HG03378 (cell line): ENCODE results near the gene TSPAN5.

Source experiments
- ATAC-seq: cut with Tn5 transposase; IDR thresholded peaks from one replicate; pipeline ENCODE4 v1.9.1; 2021; ENCODE audit warnings: mild to moderate bottlenecking, moderate library complexity; ENCODE audit not compliant: unreplicated experiment

Gene TSPAN5

DNA sequence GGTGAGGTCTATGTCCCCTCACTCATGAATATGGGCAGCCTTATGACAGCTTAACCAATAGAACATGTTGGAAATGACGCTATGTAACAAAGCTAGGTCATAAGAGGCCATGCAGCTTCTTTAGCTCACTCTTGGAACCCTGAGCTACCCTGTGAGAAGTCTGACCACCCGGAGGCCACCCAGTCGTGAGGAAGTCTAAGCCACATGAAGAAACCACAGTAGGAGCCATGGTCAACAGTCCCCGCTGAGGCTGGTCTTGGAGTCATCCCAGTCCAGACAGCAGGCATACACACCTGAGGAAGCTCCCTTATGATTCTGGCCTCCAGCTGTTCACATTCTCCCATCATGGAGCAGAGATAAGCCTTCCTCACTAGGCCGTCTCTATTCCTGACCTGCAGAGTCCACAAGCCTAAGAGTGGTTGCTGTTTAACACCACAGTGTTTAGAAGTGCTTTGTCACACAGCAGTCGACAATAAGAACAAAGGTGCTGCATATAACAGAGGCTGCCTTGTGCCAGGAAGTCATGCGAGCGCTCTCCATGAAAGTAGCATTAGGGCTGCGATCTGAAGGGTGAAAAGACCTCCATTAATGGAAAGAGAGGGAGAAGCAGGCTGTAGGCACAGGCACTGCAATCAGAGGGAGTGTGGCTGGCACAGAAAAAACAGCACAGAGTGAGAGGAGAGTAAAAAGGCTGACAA, 38.2 kb downstream of the TSPAN5 start:
- ATAC-seq, result no peak

DNA sequence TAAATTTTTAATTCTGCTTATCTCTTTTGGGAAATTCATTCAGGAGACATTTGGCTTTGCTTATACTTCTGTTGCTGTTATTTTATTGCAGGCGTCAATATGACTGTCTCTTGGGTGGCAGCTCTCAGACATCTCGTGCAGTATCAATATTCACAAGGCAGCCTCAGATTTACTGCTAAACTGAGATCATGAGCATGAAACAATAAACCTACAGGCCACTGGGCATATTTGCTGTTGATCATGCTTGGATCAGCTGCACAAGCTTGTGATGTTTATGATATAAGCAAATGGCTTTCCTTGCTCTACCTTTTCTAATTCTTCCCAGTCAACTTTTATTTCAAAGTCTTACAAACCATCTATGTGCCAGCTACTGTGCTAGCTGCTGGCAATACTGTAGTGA, 39.2 kb downstream of the TSPAN5 start:
- no peak for ATAC-seq

DNA sequence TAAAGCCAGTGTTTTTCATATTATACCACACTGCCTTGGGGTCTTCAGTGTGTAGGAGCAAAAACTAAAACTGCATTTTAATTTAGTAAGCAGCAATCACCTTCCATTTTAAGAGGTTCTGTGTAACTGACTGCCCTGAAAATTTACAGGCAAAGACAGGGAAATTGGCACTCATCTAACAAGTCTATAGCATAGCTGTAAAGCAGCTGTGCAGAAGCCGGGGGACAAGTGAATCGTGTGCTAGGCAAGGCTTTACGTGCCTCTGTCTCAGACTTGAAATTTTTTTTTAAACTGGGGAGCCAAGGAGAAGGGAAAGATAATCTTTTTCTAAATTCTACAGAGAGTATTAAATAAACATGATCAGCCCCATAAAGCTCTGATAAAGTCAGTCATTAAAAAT, 39.7 kb downstream of the TSPAN5 start:
- ATAC-seq, result no peak

DNA sequence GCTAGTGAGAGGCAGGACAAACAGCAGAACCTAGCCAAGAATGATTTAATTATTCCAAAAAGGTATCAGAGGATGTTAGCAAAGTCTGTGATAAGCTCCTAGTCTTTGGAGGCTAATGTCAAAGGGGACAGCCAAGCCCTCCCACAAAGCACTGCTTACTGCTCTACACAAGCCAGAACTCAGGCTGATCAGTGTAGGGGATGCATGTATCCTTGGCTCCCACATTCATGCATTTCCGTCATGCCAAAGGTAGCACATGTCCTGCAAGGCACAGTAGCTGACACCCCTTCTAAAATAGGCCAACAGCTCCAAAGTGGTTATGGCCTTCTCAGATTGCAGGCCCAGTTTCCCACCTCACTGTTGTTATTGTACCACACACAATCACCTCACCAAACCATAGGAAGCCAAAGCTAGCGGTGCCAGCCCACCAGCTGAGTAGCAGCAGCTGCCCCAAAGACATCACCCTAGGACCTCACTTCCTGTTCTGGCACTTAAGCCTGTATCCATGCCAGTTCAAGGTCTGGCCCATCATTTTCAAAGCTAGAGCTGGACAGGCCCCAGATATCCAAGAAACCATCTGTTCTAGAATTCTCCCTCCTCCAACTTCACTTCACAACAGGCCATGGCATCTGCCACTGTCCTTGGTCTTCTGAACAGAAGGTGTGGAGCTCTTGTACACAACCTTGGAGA, 40.9 kb downstream of the TSPAN5 start:
- no peak for ATAC-seq

DNA sequence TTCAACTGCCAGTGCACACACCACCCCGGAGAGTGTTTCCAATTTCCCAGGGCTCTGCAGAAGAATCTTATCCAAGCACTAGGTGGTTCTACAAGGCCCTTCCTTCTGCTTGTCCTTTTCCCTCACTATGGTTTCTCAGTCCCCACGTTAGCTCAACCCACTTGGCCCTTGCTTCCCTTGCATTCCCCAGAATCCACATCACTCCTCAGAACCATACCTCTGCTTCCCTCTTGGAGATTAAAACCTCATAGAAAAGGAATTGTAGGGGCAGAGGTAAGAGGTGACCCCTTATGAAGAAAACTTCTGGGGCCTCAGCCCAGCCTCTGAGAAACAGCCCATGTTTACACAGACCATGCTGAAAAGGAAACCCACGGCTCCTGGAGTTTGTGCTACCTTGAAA, 42.4 kb downstream of the TSPAN5 start:
- ATAC-seq, result no peak

DNA sequence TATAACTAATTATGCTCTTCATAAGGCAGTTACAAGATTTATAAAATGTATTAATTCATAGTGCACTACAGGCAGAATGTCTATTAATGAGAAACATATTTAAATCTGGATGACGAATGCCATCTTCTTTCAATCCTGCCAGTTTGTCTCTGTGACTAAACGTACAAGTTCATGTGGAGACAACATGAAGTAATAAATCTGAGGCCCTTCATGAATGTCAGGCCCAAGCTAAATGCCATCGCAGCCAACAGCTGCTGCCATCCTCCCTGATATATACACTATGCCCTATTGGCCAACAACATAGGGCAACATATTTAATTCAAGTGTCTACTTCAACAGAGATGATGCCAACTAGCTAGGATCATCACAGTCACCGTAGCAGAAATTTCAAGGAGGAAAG, 43.7 kb downstream of the TSPAN5 start:
- no peak for ATAC-seq

DNA sequence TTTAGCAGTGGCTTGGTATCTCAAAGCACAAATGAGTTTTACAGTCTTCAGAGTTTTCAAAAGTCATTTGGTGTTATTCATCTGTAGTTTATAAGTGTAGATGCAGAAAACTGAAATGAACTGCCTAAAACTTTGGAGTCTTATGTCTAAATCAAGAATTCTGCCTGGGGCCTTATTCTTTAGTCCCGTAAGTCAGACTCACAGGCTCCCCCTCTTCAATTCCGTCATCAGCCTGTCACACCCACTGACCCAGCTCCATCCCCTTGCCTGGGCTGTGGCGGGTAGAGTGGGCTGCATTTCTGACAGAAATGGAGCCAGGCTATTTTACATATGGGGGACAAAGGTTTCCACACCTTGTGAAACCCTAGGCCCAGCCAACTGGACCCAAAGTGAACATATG, 44.3 kb downstream of the TSPAN5 start:
- no peak for ATAC-seq

DNA sequence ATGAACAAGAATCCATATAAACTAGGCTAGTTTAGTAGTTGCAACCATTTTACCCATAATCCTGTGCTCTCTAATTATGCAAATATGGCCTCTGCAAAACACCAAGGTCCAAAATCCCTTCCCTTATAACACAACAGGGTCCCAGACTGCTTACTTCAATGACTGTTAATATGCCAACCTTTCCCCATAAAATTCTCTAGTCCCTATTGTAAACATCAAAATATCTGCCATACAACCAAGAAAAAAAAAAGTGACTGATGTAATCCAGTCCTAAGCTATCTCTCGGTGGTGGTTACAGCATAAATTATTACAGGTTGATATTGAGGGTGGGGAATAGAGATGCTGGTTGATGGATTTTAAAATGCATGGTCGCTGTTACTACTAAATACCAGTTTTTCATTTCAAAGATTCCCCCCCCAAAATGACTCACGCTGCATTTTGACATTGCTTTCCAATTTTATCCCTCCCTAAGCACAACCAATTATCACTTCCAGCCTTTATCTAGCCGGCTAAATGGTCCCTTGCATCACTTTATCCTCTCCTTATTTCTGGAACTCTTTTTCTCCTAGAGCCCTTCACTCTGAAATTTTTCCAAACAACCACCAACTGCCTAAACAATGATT, 44.8 kb downstream of the TSPAN5 start:
- no peak for ATAC-seq

DNA sequence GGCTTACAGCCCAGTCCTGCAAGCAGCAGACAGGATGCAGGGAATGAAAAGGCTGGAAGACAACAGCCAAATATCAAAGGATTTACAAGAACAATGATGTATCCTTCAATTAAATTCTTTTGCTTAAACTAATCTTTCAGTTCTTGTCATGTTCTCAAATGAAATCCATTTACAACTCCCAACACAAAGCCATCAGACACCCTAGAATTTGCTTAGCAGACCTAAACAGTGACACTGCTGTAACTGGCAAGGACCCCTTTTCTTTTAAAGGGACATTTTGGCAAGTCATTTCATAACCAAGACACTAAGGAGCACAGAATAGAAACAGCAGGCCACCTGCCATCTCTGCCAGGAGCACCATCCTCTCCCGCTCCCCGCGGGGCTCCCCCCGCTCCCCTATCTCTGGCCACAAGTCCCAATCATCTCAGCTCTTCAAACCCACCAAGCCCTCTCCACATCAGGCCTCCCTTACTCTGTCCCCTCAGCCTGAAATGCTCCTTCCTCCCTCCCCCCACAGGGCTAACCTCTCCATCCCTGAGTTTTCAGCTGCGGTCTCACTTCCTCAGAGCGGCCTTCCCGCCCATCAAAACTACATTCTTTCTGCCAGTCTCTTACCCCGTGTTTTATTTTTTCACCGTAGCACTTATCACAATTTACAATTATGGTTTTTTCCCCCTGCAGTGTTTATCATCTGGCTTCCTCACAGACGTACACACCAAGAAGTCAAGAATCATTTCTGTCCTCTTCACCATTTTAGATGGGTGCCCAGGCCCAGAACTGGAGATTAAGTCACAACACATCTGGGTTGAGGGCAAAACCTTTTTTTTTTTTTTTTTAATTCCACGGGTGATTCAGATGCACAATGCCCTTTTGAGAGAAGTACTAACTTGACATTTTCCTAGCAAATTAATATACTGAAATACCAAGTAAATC, 45.8 kb downstream of the TSPAN5 start:
- ATAC-seq, result peak; percentile 71

DNA sequence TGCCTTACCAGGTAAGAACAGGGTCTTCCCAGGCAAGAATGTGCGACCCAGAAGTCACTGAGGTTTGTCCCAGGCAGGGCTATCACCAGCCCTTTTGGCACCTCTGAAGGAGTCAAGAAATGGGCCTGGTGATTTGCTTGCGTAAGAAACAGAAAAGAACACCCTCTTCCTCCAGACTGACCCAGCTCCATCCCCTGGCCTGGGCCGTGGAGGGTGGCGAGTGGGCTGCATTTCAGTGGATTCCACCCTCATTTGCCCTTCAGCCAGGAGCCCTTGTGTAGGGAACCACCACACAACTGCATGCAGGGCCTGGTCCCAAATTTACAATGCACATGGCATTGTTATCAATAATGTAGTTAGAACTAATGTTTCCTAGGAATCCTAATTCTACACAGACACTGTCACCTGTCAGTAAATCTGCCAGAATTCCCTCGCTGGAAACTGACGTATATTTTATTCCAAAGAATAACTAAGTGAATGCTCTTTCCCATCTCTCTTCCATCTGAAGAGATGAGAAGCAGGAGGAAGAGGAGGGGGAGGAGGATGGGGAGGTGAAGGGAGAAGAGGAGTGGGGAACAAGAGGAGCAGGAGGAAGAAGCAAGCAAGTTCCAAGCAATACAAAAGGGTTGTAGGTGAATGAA, 46.6 kb downstream of the TSPAN5 start:
- no peak for ATAC-seq

DNA sequence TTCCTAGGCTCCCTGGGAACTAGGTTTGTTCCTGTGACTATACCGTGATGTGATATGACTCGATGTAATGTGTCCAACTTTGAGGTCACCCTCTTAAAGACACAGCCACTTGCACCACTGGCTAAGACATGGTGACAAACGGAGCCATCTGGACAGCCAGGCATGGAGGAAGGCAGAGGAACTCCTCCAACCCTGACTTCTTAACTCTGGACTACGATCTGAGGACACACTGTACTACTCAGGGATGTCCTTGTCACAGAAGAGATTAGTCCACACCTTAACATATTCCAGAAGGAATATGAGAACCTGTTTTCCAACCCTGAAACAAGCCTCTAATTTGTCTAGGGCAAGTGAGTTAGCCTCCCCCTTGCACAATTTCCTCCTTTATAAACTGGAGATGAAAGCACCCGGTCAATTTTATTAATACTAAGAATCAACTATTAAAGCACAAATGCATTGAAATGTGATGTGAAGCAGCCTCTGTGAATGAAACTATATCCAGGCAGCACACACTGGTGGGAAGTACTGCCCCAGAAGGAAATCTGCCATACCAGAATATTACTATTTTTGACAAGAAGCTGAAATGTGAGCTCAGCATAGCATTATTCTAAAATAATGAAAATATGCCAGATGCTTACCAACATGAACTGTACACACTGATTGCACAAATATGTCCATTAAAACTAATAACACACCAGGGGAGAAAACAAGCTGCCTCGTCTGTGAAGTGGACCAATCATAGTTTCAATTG, 47.3 kb downstream of the TSPAN5 start:
- no peak for ATAC-seq

DNA sequence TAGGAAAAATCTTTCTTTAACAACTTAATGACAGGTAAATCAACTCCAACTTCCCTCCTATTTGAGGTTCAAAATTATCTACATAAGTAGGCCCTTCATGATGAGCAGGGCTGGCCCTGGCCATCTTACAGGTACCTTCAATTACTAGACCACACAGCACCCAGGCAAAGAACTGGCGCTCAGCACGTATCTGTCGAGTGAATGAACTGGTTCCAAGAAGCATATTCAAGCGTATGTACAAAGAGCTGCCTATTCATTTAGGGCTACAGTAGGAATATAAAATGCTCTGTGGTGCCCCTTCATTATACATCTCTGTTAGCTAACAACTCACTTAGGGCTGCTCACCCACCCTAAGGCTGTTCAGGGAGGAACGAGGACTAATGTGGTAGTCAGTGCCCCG, 48.0 kb downstream of the TSPAN5 start:
- no peak for ATAC-seq

DNA sequence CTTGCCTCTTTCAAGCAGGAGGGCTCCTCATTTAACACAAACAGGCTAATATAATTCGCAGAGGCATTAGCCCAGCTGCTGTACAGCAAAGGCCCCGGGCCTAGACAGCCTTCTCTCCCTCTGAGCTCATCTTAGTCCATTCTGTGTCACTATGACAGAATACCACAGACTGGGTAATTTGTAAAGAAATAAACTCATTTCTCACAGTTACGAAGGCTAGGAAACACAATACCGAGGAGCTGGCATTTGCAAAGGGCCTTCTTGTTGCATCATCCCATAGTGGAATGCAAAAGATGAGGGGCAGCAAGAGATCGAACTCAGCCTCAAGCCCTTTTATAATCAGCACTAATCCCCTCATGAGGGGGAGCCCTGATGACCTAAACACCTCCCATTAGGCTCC, 48.5 kb downstream of the TSPAN5 start:
- ATAC-seq, result no peak

DNA sequence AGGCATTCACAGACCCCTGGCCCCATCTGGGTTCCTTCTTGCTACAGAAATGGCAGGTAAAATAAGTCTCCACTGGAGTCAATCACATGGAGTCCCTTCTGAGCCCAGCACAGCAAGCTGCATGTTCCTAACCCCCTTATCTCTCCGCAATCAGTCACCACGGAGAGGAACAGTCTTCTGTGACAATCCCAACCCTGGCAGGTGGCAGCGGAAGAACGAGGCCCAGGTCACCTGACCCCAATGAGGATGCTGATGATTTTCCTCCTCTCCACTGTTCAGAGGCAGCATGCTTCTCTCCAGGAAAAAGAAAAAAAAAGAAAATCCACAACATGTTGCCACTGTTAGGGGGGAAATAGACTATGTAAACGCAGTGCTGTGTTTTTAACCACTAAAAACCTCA, 50.1 kb downstream of the TSPAN5 start:
- no peak for ATAC-seq

DNA sequence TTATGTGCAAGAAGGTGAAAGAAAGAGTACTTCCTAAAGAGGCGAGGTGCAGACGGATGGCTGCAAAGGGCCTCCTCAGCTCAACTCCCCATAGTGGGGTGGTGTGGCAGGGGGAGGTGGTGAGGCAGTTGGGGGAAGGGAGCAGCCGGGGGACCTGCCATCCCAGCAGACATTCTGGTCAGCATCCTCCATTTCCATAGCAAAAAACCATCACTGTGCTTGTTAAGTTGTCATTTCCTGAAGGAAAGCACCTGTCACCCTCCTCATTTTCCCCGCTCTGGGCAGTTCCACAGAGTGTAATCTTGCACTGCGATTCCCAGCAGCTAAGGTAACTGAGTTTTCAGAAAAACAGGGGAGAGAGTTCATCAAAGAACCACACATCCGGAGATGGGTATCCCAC, 51.5 kb downstream of the TSPAN5 start:
- ATAC-seq, result no peak

DNA sequence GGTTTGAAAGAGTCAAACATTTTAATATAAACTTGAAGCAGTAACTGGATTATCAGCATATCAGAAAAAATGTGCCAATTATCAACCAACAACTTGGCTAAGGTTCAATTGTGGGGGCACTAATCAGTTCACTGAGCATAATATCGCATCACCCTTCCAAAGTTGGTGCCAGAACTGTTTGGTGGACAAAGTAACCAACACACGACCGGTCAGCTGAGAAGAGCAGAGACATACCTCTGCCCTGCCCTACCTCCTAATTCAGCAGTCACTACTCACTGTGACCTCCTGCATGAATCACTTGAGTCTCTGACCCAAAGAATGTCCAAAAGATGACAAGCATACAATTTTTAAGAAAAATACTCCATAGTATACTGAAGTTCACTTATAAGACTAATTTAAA, 53.2 kb downstream of the TSPAN5 start:
- ATAC-seq, result no peak

DNA sequence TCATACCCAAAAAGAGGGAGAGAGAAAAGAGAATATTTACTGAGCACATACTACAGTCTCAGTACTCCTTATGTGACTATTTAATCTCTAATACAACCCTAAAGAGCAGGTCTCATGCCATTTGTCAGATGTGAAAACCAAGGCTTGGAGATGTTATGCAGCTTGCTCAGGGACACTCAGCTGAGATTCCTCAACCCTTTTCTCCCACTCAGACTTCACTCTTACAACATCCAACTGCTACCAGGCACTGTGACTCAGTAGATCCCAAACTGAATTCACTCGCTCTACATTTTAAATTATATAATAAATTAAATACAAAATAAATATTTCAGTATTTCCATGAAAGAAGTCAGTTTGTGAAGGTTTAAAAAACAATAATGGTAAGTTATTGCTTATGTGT, 53.7 kb downstream of the TSPAN5 start:
- no peak for ATAC-seq

DNA sequence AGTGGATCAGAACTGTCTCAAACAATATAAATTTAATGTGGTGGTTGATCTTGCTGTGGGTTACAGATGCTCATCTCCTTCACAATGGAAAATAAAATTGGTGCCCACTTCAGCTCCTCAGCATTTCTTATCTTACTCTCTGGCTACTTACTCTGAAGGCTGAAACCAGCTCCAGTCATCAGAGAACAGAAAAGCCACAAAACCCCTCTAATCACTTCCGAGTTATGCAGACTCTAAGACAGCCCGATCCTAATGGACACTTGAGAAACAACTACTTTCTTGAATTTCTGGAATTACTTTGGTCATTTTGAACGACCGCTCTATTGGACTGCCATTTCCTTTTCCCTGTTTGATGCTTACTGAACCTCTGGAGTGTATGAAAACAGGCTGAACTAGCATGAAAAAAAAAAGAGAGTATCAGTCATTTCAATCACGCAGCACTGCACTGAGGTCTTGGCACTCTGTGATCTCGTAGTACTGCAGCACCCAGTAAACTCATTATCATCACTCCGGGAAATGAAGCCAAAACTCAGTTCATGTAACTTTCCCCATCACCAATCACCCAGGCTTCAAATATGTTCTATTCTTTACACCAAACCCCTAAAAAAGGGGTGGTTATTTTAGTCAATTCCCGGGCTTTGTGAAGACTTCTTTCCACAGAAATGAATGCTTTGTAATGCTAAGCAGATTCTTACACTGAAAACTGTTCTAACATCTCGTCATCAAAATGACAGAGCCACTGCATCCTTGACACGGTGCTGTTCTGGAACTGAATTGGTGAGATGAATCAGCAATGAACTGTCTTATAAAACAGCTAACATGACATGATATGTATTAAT, 54.5 kb downstream of the TSPAN5 start:
- no peak for ATAC-seq

DNA sequence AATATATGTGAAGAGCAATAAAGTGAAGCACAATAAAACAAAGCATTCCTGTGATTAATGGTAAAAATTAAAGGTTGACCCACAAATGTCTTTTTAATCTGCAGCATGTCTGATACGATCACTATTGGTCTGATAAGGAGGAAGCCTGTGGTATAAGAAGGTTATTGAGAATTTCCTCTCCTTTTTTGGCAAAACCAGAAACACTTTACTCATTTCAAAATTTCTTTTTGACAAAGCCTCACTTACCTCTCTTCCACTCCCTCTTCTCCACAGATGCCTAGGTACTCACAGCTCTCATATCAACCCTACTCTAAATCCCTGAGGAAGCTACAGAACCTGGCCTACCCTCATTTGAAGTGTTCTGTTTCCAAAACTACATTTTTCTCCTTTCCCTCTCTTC, 56.1 kb downstream of the TSPAN5 start:
- ATAC-seq, result peak; percentile 56
